Naive thymus-derived CD4-positive, alpha-beta T cell (primary cell): ENCODE results near the gene PPP1R2C. TPM values are rescaled to one million over a fixed set of nuclear protein-coding genes. Genes with fewer than 3 reads are reported as not detected.

ENCODE experiments used
- ATAC-seq: fragments of 150-1000 bp; cut with Tn5 transposase; 2 replicates; pipeline ENCODE4 v1.10.0; 2021; ENCODE audit warnings: mild to moderate bottlenecking, moderate library complexity
- CTCF ChIA-PET: fragments of 350-600 bp; sonication (Branson Sonifier 250); formaldehyde crosslinking; loops from one replicate; lab custom pipeline; 2021; ENCODE audit warnings: antibody characterized with exemption; lab: Charles Lee
- POLR2A ChIA-PET: fragments of 350-600 bp; sonication (Branson Sonifier 250); formaldehyde crosslinking; loops from one replicate; lab custom pipeline; 2021; ENCODE audit warnings: antibody characterized with exemption, inconsistent platforms; lab: Charles Lee
- DNase-seq, 9 donors: peaks; one replicate each; pipeline versions ENCODE4 v3.0.0 to v3.0.0-alpha.2; 2020 to 2022; ENCODE audit warnings: mixed read lengths in 1 of 9
- H3K27ac ChIP-seq: one replicate; pipeline ENCODE4 v1.7.0; 2013; ENCODE audit warnings: mild to moderate bottlenecking, low read depth, low read length, moderate library complexity
- H3K27me3 ChIP-seq, 2 donors: one replicate each; pipeline ENCODE4 v1.7.0; 2013; ENCODE audit warnings: low read length in 2 of 2, mild to moderate bottlenecking in 2 of 2, moderate library complexity in 2 of 2; ENCODE audit not compliant: control insufficient read depth in 2 of 2, insufficient read depth in 2 of 2
- H3K36me3 ChIP-seq, 3 experiments: 1 replicate in 2 of 3; 2 replicates in 1 of 3; pipeline ENCODE4 v1.7.0; 2013; ENCODE audit warnings: low read length in 3 of 3, mild to moderate bottlenecking in 3 of 3, moderate library complexity in 1 of 3; ENCODE audit not compliant: insufficient read depth in 3 of 3, control insufficient read depth in 2 of 3
- H3K4me1 ChIP-seq, 2 donors: one replicate each; pipeline ENCODE4 v1.7.0; 2013; ENCODE audit warnings: low read length in 2 of 2, mild to moderate bottlenecking in 2 of 2, moderate library complexity in 1 of 2; ENCODE audit not compliant: control insufficient read depth in 2 of 2, insufficient read depth in 2 of 2
- H3K4me3 ChIP-seq: 2 replicates; pipeline ENCODE4 v1.7.0; 2013; ENCODE audit warnings: mild to moderate bottlenecking, low read length
- H3K9me3 ChIP-seq, 3 experiments: 1 replicate in 2 of 3; 2 replicates in 1 of 3; pipeline ENCODE4 v1.7.0; 2013; ENCODE audit warnings: low read length in 3 of 3; ENCODE audit not compliant: control insufficient read depth in 2 of 3
- H3K27ac Mint-ChIP-seq, 9 donors: one replicate each; pipeline ENCODE4 v1.8.0; 2020 to 2022; ENCODE audit warnings: mixed read lengths in 9 of 9, mild to moderate bottlenecking in 8 of 9, moderate library complexity in 5 of 9, inconsistent platforms in 2 of 9
- H3K27me3 Mint-ChIP-seq, 5 donors: one replicate each; pipeline ENCODE4 v1.8.0; 2021 to 2022; ENCODE audit warnings: mixed read lengths in 5 of 5, mild to moderate bottlenecking in 1 of 5
- H3K36me3 Mint-ChIP-seq, 5 donors: one replicate each; pipeline ENCODE4 v1.8.0; 2020 to 2022; ENCODE audit warnings: mixed read lengths in 5 of 5, mild to moderate bottlenecking in 3 of 5, inconsistent platforms in 1 of 5
- H3K4me1 Mint-ChIP-seq, 7 donors: one replicate each; pipeline ENCODE4 v1.8.0; 2020 to 2022; ENCODE audit warnings: mixed read lengths in 7 of 7, mild to moderate bottlenecking in 3 of 7, inconsistent platforms in 1 of 7
- H3K4me3 Mint-ChIP-seq, 10 donors: one replicate each; pipeline ENCODE4 v1.8.0; 2020 to 2022; ENCODE audit warnings: mild to moderate bottlenecking in 10 of 10, mixed read lengths in 10 of 10, moderate library complexity in 6 of 10, inconsistent platforms in 2 of 10
- H3K9me3 Mint-ChIP-seq, 11 donors: one replicate each; pipeline ENCODE4 v1.8.0; 2020 to 2022; ENCODE audit warnings: mixed read lengths in 11 of 11, mild to moderate bottlenecking in 4 of 11, inconsistent platforms in 1 of 11, moderate library complexity in 1 of 11
- intact Hi-C, 2 donors: fragments of 100-400 bp; cut with micrococcal nuclease; formaldehyde crosslinking; loops; one replicate each; pipeline ENCODE4 v1.15.1; 2023
- polyA plus RNA-seq, 2 donors: library from polyadenylated mRNA; unstranded; fragments of 300-500 nt; fragmentation: Illumina TruSeq; gene quantifications; one replicate each; pipeline ENCODE4 v1.2.3, GENCODE V29; 2021
- total RNA-seq, 6 experiments: library from RNA in 5 of 6; stranded (reverse) in 5 of 6; gene quantifications; 1 replicate in 5 of 6; 2 replicates in 1 of 6; pipeline ENCODE4 v1.2.3 and lab custom pipeline; 2021 to 2026

The PPP1R2C gene
- total and polyA plus RNA-seq, 7 experiments from 2014 or later, result not detected

DNA sequence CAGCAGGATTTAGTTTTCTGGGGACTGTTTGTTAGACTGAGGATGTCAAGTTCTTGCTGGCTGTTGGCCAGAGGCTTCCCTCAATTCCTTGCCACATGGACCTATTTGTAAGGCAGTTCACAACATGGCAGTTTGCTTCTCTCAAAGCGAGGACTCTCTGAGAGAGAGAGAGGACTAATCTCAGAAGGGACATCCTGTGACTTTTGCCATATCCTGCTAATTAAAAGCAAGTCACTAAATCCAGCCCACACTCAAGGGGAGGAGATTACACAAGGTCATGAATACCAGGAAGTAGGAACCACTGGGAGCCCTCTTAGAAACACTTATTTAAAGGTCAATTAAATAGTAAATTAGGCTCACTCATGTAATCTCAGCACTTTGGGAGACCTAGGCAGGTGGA is 38.2 kb downstream of the PPP1R2C start:
- ChIA-PET POLR2A (no interaction called here), CTCF (no interaction called here)
- Histone ChIP-seq H3K27ac (peak overlapping the region; percentile 10), H3K4me1 (peaks cover 0 to 4% of the 10 kb centered on the region in 2 donors), H3K36me3 (no peaks in the 10 kb centered on the region), H3K27me3 (no peaks in the 10 kb centered on the region), H3K4me3 (no peak overlapping the region), H3K9me3 (no peaks in the 10 kb centered on the region)
- Mint-ChIP-seq H3K27me3 (no peaks in the 10 kb centered on the region), H3K9me3 (peaks cover 0 to 4% (median 0%) of the 10 kb centered on the region in 11 donors), H3K4me1 (peaks cover 0 to 31% (median 25%) of the 10 kb centered on the region in 7 donors), H3K36me3 (no peaks in the 10 kb centered on the region), H3K4me3 (peak overlapping the region in 7 of 10 donors; percentile 30 to 64 (median 36)), H3K27ac (peak overlapping the region in 8 of 9 donors; percentile 62 to 90 (median 80))
- DNase-seq (no peak), ATAC-seq (no peak)
- intact Hi-C loops, result loop anchor here (5.0 to 10.0 kb wide), 3 partner anchors 203 to 945 kb away; partner anchors contain the start of gene CASK (in 1 of the 2)

DNA sequence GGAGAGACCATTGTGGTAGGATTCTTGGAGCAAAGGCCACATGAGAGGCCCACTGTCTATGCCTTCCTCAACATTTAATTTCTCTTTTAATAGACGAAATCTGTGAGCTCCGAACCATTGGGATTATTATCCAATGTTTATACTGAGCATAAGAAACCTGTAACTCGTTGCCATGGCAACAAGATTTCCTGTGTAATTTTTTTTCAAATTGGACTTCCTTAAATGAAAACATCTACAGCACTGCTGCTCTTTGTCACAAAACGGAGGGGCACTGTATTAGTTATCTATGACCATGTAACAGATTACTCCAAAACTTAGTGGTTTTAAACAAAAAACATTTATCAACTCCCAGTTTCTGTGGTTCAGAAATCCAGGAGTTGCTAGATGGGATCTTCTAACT is 38.7 kb downstream of the PPP1R2C start:
- Histone ChIP-seq H3K4me3 (no peak overlapping the region), H3K27me3 (no peaks in the 10 kb centered on the region), H3K36me3 (no peaks in the 10 kb centered on the region), H3K9me3 (no peaks in the 10 kb centered on the region), H3K27ac (peak overlapping the region; percentile 10), H3K4me1 (peaks cover 0 to 4% of the 10 kb centered on the region in 2 donors)
- ChIA-PET POLR2A (no interaction called here), CTCF (no interaction called here)
- Mint-ChIP-seq H3K9me3 (peaks cover 0 to 4% (median 0%) of the 10 kb centered on the region in 11 donors), H3K27ac (peak overlapping the region in 8 of 9 donors; percentile 62 to 90 (median 80)), H3K36me3 (no peaks in the 10 kb centered on the region), H3K4me3 (peak overlapping the region in 7 of 10 donors; percentile 23 to 64 (median 36)), H3K4me1 (peaks cover 0 to 31% (median 25%) of the 10 kb centered on the region in 7 donors), H3K27me3 (no peaks in the 10 kb centered on the region)
- intact Hi-C loops, result loop anchor here (5.0 to 10.0 kb wide), 3 partner anchors 203 to 944 kb away; partner anchors contain the start of gene CASK (in 1 of the 2)
- DNase-seq (peak in 5 of 9 donors; percentile 18 to 51 (median 40)), ATAC-seq (no peak)

DNA sequence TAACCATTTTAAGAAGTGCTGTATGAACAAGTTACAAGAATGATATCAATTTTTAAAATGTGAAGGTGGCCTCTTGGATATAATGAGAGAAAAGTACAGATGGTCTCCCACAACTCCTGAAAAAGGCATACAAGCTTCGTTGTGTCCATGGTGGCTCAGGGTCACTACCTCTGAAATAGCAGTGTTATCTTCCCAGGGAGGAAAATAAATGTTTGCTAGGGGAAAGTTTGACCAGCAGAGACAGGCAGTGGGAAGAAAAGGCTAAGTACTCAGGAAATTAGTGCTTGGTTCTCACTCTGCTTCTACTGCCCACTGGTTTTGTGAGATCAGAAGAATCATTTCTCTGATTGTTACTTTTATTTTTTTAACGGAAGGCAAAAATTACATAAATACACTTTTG is 39.4 kb downstream of the PPP1R2C start:
- no peak for DNase-seq
- Histone ChIP-seq H3K4me3 (no peak overlapping the region), H3K36me3 (no peaks in the 10 kb centered on the region), H3K27ac (no peak overlapping the region), H3K9me3 (no peaks in the 10 kb centered on the region), H3K27me3 (no peaks in the 10 kb centered on the region), H3K4me1 (peaks cover 0 to 4% of the 10 kb centered on the region in 2 donors)
- ChIA-PET POLR2A (no interaction called here), CTCF (no interaction called here)
- Mint-ChIP-seq H3K9me3 (peaks cover 0 to 4% (median 0%) of the 10 kb centered on the region in 11 donors), H3K27me3 (no peaks in the 10 kb centered on the region), H3K4me3 (no peak overlapping the region), H3K36me3 (no peaks in the 10 kb centered on the region), H3K4me1 (peaks cover 0 to 31% (median 25%) of the 10 kb centered on the region in 7 donors), H3K27ac (peak overlapping the region in 3 of 9 donors; percentile 9 to 90 (median 84))
- no peak for ATAC-seq
- intact Hi-C loops, result loop anchor here (5.0 to 10.0 kb wide), 3 partner anchors 204 to 944 kb away; partner anchors contain the start of gene CASK (in 1 of the 2)

DNA sequence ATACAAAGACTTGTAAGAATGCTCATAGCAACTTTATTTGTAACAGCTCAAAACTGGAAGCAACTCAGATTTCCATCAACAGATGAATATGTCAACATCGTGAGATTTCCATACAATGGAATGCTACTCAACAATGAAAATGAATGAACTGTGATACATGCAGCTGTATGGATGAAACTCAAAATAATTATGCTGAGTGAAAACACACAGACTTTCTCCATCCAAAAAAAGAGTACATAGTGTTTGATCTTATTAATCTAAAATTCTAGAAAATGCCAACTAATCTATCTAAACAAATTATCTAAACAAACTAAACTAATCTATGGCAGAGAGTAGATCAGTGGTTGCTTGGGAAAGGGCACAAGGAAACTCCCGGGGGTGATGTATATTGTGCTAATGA is 42.7 kb downstream of the PPP1R2C start:
- no peak overlapping the region for H3K4me3 ChIP-seq
- H3K27ac ChIP-seq, result no peak overlapping the region
- Mint-ChIP-seq H3K4me1 (peaks cover 0 to 26% (median 22%) of the 10 kb centered on the region in 7 donors), H3K27ac (no peak overlapping the region), H3K27me3 (no peaks in the 10 kb centered on the region), H3K36me3 (no peaks in the 10 kb centered on the region), H3K4me3 (no peak overlapping the region), H3K9me3 (peaks cover 0 to 4% (median 0%) of the 10 kb centered on the region in 11 donors)
- no peaks in the 10 kb centered on the region for H3K36me3 ChIP-seq
- ChIA-PET CTCF (no interaction called here), POLR2A (no interaction called here)
- intact Hi-C loops, result loop anchor here (5.0 to 10.0 kb wide), 3 partner anchors 207 to 940 kb away; partner anchors contain the start of gene CASK (in 1 of the 2)
- peaks cover 0 to 4% of the 10 kb centered on the region in 2 donors for H3K4me1 ChIP-seq
- ATAC-seq, result no peak
- H3K9me3 ChIP-seq, result no peaks in the 10 kb centered on the region
- DNase-seq, result no peak
- no peaks in the 10 kb centered on the region for H3K27me3 ChIP-seq

DNA sequence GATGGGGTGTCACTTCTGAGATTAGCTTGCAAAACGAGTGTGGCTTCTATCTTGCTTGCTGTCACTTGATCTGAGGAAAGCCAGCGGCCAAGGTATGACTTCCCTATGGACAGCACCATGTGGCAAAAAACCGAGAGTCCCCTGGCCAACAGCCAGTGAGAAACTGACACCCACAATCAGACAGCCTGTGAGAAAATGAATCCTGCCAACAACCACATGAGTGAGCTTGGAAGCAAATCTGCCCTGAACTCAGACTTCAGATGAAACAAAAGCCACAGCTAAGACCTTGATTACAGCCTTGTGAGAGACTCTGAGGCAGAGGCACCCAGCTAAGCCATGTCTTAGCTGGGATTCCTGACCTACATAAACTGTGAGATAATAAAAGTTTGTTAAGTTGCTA is 45.5 kb downstream of the PPP1R2C start:
- Histone ChIP-seq H3K36me3 (no peaks in the 10 kb centered on the region), H3K4me1 (no peaks in the 10 kb centered on the region), H3K27me3 (no peaks in the 10 kb centered on the region), H3K9me3 (no peaks in the 10 kb centered on the region), H3K4me3 (no peak overlapping the region), H3K27ac (no peak overlapping the region)
- Mint-ChIP-seq H3K36me3 (no peaks in the 10 kb centered on the region), H3K27ac (peak overlapping the region in 1 of 9 donors; percentile 39), H3K4me1 (peaks cover 0 to 8% (median 0%) of the 10 kb centered on the region in 7 donors), H3K9me3 (peaks cover 0 to 6% (median 0%) of the 10 kb centered on the region in 11 donors), H3K4me3 (no peak overlapping the region), H3K27me3 (no peaks in the 10 kb centered on the region)
- ATAC-seq, result no peak
- ChIA-PET CTCF (no interaction called here), POLR2A (interaction anchor here (0.7 kb wide), 1 partner anchor 10 kb away, joined by 3 read pairs; no protein-coding TSS in a partner anchor)
- intact Hi-C loops, result loop anchor here (10.0 kb wide), 2 partner anchors 808 to 938 kb away; partner anchors contain the start of gene CASK (in 1 of the 2)
- no peak for DNase-seq
